GM21381 (cell line): Measurements from ENCODE around the gene RETSAT.
"Not testable (repeated sequence)": the region's sequence is repeated elsewhere in the genome, so short reads cannot be mapped to it uniquely, and the experiment has no call there.

Source experiments
- ATAC-seq: cut with Tn5 transposase; IDR thresholded peaks from one replicate; pipeline ENCODE4 v1.9.1; 2021; ENCODE audit warnings: mild to moderate bottlenecking, moderate library complexity; ENCODE audit not compliant: unreplicated experiment

Gene RETSAT

DNA sequence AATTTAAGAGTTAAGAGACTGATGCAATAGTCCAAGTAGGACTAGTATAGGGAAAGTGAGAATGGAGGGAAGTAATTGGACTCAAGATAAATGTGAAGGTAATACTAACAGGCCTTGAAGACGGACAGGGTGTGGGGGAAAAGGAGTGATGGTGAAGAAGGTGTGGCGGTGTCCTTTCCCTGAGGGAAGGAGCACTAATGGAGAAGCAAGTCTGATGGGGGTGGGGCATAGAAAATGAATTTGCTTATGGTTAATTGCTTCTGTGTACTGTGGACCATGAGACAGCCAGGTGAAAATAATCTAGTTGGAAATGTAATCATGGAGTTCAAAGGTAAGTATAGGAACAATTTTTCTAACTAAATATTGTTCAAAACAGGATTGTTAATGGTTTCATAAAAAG lies 19.4 kb downstream of the RETSAT start:
- ATAC-seq = no peak

GRCh38 chr2:85333877-85334276 lies 20.5 kb downstream of the RETSAT start:
- ATAC-seq = not testable (repeated sequence)

- no peak for ATAC-seq
These were observed 23.3 kb downstream of the RETSAT start for GRCh38 chr2:85330839-85331636.

DNA sequence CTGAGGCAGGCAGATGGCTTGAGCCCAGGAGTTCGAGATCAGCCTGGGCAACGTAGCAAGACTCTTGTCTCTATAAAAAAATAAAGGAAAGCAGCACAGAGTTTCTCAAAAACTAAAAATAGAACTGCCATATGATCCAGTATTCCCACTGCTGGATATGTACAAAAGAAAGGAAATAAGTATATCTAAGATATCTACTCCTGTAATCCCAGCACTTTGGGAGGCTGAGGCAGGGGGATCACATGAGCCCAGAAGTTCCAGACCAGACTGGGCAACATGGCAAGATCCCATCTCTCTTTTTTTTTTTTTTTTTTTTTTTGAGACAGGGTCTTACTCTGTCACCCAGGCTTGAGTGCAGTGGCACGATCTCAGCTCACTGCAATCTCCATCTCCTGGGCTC lies 24.6 kb downstream of the RETSAT start:
- ATAC-seq = not testable (repeated sequence)

GRCh38 chr2:85329181-85329651 lies 25.1 kb downstream of the RETSAT start:
- no peak for ATAC-seq

GRCh38 chr2:85327822-85328617 lies 26.3 kb downstream of the RETSAT start, which contains the start of gene TGOLN2:
TSS of gene TGOLN2 (minus strand) at chr2:85327989. CDS start at chr2:85327962, 27 bp downstream.
- ATAC-seq = peak; percentile 85

- peak; percentile 21 for ATAC-seq
These were observed 27.0 kb downstream of the RETSAT start for GRCh38 chr2:85327160-85327821.

DNA sequence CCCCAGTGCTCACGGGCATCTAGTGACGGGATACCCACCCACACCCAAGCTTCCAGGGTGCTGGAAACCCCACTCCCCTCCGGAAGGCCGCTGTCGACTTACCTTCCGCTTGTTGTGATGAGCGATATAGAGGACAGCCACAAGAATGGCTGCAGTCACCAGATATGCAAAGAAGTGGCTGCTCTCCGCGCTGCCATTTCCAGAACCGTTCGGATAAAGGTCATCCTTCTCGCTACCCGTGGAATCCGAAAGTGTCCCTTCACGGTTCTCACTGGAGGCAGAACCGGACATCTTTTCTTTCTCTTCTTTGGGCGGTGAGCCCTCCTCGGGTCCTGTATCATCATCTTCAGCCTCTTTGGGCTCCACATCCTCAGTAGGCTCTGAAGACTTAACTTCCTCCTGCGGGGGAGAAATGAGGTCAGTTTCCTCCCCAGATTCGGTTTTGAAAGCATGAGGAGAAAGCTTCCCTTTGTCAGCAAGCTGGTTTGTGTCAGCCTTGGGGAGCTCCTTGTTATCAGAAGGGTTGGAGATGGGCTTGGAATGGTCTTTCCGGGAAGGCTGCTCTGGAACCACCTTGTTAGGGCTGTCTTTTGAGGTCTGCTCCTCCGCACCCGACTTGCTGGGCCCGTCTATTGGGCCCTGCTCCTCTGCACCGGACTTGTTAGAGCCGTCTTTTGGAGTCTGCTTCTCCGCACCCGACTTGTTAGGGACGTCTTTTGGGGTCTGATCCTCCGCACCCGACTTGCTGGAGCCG lies 27.7 kb downstream of the RETSAT start:
- ATAC-seq = peak; percentile 32

- ATAC-seq = no peak
These were observed 28.9 kb downstream of the RETSAT start for GRCh38 chr2:85325466-85325811.

GRCh38 chr2:85324639-85325465 lies 29.5 kb downstream of the RETSAT start:
- ATAC-seq = no peak

DNA sequence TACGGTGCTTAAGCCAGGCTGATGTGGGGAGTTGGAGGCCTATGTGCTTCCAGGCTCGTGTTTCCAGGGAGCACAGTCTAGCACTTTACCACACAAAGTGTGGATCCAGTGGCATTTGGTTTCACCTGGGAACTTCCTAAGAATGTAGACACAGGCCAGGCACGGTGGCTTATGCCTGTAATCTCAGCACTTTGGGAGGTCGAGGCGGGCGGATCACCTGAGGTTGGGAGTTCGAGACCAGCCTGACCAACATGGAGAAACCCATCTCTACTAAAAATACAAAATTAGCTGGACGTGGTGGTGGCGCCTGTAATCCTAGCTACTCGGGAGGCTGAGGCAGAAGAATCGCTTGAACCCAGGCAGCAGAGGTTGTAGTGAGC lies 30.4 kb downstream of the RETSAT start:
- ATAC-seq = not testable (repeated sequence)

DNA sequence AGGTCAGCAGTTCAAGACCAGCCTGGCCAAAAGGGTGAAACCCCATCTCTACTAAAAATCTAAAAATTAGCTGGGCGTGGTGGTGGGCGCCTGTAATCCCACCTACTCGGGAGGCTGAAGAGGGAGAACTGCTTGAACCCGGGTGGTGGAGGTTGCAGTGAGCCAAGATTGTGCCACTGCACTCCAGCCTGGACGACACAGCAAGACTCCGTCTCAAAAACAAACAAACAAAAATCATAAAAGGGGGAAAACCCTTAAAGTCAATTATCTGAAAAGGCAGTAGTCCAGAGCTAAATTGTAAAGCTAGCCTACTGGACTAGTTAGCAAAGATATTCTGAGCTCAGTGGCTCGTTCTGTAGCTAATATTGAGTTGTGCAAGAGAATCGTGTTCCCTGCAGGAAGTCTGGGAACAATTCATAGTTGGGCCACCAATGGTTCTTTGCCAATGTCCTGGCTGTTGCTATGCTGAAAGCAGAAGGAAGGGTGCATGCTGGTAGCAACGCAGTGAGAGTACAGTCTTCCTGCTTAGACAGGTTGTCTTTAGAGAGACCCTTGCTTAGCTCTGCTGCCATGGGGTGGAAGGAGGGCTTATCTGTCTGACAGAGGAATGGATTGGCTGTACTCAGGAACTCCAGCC lies 30.9 kb downstream of the RETSAT start:
- no peak for ATAC-seq

- ATAC-seq = no peak
These were observed 34.5 kb downstream of the RETSAT start for GRCh38 chr2:85319796-85320195.

- peak; percentile 45 for ATAC-seq
These were observed 35.9 kb downstream of the RETSAT start for GRCh38 chr2:85318222-85319074.

DNA sequence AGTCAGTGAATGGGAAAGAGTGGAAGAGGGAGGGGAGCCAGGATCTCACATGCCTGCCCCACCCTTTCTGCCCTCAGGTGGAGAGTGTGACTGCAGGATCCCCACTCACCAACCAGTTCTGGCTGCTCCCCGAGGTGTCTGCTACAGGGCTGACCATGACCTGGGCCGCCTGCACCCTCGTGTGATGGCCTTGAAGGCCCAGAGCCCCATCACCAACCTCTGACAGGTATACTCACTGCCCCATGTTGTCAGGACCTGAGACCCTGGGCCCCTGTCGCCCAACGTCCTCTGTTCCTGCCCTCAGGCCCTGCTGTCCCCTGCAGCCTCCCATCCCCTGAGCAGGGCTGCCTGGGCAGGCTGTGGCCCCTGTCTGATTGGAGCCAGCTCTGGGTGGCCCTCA lies 38.4 kb downstream of the RETSAT start:
- ATAC-seq = not testable (repeated sequence)

- ATAC-seq = no peak
These were observed 39.5 kb downstream of the RETSAT start for GRCh38 chr2:85314884-85315242.

- ATAC-seq = no peak
These were observed 41.9 kb downstream of the RETSAT start for GRCh38 chr2:85312404-85312803.

DNA sequence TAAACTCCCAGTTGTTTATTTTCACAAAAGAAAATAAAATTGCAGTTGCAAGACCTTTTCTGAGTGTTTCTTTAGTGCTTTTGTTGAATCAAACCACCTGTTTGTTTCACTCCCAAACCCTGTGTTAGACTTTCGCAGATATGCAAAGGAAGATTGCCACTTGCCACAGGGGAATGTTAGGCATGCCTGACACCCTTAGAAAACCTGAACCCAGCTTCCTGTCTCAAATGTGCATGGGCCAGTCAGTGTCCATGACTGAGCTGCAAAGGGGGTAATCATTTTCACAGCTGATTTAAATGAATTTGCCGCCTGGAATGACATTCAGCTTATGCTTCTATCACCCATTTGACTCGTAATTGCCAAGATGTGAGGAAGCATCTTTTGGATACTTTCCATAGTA lies 44.0 kb downstream of the RETSAT start:
- ATAC-seq = peak; percentile 63
